Choroid plexus epithelial cell (primary cell): ENCODE results near the gene ZNF689.

Source experiments
- DNase-seq: peaks from one replicate; pipeline ENCODE4 v3.0.0-alpha.2; 2010; ENCODE audit warnings: low read depth
- H3K4me3 ChIP-seq: 2 replicates; pipeline ENCODE4 v1.5.1; 2011; ENCODE audit warnings: low read depth, mild to moderate bottlenecking, control low read depth, low read length, moderate library complexity
- CTCF ChIP-seq: conservative IDR thresholded peaks from 2 replicates; pipeline ENCODE4 v1.5.1; 2011; ENCODE audit warnings: low read depth, mild to moderate bottlenecking, control low read depth, inconsistent platforms, low read length, moderate library complexity

ZNF689 gene

GRCh38 chr16:30569746-30570635 is 40.2 kb downstream of the ZNF689 start:
- peak overlapping the region; percentile 71 for H3K4me3 ChIP-seq
- TF ChIP-seq CTCF = no peak
- no peak for DNase-seq

- no peak for TF ChIP-seq CTCF
These were observed 40.9 kb downstream of the ZNF689 start for GRCh38 chr16:30569281-30569680.

GRCh38 chr16:30567991-30568638 is 42.1 kb downstream of the ZNF689 start:
- no peak overlapping the region for H3K4me3 ChIP-seq
- peak; percentile 91 for DNase-seq
- TF ChIP-seq CTCF = no peak

More at GRCh38 chr16:30569281-30569680, 40.9 kb downstream of the ZNF689 start:
- no peak for DNase-seq
- H3K4me3 ChIP-seq = no peak overlapping the region

GRCh38 chr16:30567160-30567990 is 42.8 kb downstream of the ZNF689 start:
- DNase-seq = no peak
- no peak for TF ChIP-seq CTCF

GRCh38 chr16:30566531-30566930 is 43.7 kb downstream of the ZNF689 start:
- DNase-seq = no peak
- no peak for TF ChIP-seq CTCF
- H3K4me3 ChIP-seq = no peak overlapping the region

More at GRCh38 chr16:30567160-30567990, 42.8 kb downstream of the ZNF689 start:
- H3K4me3 ChIP-seq = no peak overlapping the region

GRCh38 chr16:30565984-30566383 is 44.2 kb downstream of the ZNF689 start:
- no peak overlapping the region for H3K4me3 ChIP-seq
- no peak for DNase-seq
- no peak for TF ChIP-seq CTCF
